NCI-H1417 (cell line): Measurements from ENCODE around the gene CDH4.
"Not testable (repeated sequence)": the region's sequence is repeated elsewhere in the genome, so short reads cannot be mapped to it uniquely, and the experiment has no call there.

Experiments
- DNase-seq, 3 experiments: peaks; one replicate each; lab custom pipeline; 2025; lab: John Stamatoyannopoulos, UW

Gene CDH4

DNA sequence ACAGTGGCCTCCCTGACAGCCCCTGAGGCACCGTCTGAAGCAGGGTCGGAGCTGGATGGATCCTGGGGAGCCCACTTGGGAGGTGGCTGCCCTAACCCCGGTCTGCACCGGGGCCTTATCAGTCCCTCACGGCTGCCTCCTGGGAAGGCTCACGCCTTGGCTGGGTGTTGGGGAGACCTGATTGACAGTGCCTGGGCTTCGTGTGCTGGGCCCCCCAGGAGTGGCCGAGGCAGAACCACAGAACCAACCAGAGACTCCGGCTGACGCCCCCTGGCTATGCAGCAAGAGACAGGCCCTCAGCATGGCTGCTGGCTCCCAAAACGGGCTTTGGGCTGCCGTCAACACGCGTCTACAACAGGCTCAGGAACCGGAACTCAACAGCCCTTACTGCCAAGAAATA, 594.0 kb downstream of the CDH4 start:
- no peak for DNase-seq

DNA sequence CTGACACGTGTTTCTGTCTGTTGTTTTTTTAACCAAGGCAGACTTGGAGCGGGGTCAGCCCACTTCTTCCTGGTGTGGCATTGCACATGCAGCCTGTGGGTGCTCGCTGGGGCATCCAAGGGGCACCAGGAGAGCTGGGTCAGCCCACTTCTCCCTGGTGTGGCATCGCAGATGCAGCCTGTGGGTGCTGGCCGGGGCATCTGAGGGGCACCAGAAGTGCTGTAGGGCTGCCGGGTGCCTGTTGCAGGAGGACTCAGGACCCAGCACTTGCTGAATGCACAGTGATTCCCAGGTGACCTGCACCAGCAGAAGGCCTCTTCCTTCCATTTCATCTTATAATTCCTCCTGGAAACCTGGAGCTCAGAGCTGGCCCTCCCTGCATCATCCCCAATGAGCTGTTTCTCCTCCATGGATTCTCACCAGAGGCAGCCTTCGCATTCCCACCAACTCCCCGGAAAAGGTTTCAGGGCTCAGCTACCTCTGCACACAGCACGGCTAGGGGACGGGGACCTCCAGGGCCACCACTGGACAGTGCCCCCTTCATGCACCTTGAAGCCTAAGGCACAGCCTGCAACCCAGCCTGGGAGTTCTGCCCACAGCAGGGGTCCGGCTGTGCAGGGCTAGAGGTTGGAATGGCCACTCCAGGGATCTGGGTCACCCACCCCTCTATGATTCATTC, 594.8 kb downstream of the CDH4 start:
- no peak for DNase-seq

DNA sequence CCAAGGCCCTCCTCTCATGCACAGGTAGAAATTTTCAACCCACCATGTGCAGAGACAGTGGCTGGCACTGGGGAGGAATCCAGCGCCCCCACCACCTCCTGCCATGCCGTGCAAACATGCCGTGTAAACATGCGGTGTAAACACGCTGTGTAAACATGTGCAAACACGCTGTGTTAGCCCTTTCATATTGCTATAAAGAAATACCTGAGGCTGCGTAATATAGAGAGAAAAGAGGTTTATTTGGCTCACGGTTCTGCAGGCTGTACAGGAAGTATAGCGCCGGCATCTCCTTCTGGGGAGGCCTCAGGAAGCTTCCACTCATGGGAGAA, 595.3 kb downstream of the CDH4 start:
- no peak for DNase-seq

DNA sequence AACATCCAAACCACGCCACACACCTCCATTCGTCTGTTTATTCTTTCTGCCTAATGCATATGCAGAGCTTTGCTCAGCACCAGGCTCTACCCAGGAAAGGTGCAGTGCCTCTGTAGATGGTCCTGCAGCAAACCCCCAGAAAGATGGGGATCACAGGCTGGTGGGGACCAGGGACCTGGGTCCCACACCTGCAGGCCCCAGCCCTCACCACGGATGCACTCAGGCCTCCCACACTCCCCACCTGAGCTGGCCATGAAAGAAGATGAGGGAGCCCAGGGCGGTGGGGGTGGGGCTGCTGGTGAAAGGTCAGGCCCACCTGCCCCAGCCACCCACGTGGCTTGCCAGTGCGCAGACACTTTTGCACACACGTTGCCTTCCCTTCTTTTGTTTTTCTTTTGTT, 595.9 kb downstream of the CDH4 start:
- no peak for DNase-seq

DNA sequence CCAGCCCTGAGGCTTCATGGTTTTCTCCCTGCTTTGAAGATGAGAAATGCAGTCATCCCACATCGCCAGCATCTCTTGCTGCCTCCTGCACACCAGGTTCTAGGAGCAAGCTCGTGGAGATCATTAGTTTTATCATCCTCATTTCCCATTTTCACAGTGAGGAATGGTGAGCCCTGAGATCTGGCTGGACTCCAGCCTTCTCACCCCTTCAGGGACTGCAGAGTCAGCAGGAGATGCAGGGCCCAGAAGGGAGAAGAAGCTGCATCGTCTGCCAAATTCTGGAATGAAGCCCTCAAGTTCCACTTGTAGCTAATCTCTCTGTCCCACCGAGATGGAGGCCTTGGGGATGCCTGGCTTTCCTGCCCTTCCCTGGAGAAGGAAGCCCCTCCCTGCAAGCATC, 596.8 kb downstream of the CDH4 start:
- no peak for DNase-seq

DNA sequence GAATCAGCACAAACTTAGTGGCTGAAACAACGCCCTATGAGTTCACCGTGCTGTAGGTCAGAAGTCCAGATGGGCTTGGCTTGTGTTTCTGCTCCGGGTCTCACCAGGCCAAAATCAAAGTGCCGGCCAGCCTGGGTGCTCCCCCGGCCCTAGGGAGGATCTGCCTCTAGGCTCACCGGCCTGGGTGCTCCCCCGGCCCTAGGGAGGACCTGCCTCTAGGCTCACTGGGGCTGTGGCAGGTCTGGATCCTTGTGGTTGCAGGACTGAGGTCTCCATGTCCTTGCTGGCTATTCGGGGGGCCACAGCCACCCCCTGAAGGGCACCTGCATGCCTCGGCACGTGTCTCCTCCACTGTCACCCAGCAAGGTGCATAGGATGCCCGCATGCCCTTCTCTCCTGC, 597.3 kb downstream of the CDH4 start:
- DNase-seq: no peak

DNA sequence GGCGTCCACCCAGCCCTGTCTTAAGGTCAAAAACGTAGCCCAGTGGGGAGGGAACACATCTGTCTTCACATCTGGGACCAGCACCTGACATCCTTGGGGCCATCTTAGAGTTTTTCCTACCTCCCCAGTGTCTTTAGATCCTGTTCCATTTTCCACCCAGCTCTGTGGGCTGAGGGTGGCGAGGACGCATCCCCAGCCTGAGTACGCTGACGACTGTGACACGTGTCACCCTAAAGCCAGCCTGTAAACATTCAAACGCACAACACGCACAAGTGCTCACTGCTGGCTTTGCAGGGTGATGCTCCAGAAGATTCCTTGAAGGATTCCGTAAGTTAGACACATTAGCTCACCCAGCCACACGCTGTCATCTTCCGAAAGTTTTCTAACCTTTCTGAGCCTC, 597.8 kb downstream of the CDH4 start:
- DNase-seq: no peak

DNA sequence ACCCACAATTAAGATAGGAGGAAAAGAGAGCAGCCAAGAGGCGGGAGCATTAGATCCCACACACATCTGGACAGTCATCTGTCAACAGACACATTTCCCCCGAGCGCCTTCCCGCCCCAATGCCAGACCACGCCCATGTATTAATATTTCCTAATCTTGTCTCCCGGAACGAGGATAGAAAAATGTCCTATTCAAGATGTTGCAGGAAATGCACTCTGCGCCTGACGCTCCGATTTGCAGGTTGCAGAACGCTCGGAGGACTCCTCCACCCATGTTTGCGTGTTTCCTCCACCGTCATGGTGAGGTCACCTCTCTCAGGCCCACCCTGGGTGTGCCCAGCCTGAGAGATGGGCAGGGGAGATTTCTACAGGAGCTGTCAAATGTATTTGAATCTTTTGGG, 598.4 kb downstream of the CDH4 start:
- no peak for DNase-seq

DNA sequence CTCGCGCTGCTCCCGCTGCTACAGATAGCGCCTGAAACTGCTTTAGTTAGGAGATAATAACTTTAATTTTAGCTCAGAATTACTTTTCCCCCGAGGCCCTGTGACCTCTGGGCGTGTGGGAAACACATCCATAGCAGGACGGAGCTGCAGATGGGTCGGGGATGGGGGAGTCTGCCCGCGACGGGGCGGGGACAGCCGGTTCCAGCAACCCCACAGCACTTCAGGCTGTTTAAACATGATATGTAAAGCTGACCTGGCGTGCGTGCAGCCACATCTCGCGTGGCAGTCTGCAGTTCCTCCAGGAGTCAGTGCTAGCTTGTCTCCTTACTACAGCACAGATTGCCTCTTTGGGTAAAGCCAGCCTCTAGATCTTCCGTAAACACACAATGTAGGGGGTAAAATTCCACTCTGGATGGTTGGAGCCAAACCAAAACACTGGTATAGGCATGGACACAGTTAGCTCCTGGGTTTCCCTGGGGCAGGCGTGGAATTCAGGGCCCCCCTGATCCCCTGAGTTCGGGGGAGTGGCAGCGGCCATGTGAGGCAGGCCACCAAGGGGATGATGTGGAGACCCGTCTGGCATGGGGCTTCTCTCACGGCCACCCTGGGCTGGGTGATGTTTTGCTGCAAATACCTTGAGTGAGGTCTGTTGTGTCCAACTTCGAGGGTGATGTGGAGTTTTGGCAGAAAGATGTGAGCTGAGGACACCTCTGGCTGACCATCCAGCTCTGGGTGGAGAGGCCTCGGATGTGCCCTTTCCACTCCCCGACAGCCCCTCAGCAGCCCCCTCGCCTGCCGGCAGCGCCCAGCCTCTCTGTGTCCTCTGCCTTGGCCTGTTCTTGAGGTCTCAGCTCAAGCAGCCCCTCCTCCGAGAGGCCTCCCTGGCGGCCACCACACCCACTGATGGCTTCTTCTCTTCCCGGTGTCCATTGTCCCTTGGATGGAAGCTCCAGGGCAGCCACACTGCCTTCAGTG, 599.2 kb downstream of the CDH4 start:
- DNase-seq: no peak

DNA sequence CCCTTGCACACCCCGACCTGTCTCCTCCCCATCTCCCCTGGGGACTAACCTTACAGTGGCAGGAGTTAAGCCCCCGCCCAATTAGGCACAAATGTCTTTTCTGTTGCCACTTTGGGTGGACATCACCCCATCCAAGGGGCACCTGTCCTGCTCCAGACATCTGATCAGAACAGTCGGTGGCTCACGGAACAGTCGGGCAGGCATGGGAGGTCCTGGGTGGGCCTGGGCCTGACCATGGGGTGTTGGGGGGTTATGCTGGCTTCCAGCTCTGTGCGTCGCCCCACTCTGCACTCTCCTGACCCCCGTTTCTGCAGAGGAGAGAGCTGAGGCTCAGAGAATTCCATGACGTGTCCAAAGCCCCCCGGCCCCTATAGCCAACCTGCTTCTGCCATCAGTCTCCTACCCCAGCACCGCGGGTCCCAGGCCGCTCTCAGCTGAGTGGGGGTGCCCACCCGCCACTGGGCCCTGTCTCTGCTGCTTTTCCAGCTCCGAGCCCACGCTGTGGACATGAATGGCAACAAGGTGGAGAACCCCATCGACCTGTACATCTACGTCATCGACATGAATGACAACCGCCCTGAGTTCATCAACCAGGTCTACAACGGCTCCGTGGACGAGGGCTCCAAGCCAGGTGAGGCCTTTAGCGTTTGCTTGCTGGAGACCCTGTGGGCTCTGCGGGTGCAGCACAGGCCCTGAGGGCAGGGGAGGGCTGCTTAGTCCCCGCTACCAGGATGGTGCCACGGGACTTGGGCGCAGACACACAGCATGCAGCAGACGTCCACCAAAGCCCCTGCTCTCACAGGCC, 600.4 kb downstream of the CDH4 start:
- no peak for DNase-seq

DNA sequence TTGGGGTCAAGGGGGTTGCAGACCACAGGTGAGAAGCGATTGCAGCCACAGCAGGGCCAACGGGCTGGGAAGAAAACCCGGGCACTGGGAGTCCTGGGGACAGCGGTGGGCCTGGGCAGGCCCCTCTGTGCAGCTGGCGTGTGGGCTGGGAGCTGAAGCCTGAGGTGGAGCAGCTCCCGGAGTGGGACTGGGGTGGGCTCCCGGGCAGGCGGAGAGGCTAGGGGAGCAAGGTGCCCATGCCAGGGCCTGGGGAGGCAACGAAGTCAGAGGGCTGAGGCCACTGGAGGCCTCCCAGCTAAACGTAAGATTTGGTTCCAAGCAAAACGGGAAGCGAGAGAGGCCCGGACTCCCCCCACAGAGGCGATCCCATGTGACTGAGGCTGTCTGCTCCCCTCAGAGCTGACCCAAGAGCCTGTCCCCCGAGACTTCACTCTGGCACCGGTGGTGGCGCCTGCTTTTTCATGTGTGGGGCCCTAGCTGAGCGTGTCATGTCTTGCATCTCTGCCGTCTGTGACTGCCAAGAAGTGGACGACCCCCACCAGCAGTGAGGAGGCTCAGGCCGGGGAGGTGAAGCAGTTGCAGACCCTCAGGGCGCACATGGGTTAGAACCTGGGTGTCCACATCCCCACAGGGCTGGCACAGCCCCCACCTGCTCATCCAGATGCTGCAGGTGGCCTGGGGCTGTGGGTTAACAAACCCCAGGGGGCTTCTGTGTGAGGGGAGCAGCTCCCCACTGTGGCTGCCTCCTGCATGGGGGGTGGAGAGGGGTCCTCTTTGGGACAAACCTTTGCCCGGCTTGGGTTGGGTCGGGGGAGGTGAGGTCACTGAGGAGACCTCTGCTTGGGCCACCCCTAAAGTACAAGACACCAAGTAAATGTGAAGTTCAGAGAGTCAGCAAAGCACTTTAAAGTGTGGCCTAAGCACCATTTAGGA, 601.3 kb downstream of the CDH4 start:
- no peak for DNase-seq

DNA sequence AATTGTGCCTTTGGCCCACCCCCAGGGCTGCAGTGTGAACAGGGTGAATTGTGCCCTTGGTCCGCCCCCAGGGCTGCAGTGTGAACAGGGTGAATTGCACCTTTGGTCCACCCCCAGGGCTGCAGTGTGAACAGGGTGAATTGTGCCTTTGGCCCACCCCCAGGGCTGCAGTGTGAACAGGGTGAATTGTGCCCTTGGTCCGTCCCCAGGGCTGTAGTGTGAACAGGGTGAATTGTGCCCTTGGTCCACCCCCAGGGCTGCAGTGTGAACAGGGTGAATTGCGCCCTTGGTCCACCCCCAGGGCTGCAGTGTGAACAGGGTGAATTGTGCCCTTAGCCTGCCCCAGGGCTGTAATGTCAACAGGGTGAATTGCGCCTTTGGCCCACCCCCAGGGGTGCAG, 602.5 kb downstream of the CDH4 start:
- not testable (repeated sequence) for DNase-seq

DNA sequence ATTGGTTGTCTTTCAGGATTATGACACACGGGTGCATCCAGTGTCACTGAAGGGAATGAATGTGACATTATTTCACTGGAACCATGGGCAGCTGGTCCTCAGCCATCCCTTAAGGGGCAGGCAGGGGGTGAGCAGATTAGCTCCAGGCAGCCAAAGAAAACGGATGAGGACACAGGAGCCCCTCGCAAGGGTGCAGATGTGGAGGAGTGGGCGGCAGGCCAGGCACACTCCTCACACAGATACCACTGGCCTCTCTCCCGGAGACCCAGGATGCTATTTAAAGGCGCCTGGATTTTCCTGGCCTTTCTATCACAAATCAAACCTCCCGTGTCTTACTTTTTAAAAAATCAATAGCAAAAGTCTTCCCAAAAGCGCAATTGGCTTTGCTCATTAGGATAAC, 603.2 kb downstream of the CDH4 start:
- DNase-seq: no peak

DNA sequence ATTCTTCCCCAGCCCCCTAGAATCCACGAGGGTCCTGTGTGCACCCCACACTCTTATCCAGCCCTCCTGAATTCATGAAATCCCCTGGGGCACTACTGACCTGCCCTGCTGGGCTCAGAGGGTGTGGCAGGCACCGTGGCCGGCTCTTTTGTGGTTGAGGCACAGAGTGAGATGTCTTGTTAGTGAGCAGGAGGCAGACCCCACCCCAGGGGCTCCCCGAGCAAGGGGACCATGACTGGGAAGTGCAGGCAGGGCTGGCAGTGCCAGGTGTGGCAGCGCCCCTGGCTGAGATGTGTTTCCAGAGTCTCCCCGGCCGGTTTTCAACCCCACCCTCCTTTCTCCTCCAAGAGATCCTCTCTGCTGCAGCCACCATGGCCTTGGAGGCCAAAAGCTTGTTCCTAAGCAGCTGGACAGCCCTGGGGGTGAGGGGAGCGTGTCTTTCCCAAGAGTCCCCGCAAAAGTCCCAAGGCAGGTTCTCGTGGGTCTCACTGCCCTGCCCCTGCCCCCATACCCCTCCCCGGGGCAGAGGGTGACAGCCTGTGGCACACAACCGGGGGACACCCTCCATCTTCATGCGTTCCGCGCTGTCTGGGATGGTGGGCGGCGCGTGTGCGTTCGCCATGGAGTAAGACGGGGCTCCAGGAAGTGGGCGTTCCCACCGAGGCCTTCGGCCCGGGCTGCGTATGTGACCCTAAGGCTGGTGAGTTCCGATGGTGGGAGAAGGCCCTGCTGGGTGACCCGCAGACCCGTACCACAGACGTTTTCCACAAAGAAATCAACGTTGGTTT, 604.8 kb downstream of the CDH4 start:
- DNase-seq: no peak

DNA sequence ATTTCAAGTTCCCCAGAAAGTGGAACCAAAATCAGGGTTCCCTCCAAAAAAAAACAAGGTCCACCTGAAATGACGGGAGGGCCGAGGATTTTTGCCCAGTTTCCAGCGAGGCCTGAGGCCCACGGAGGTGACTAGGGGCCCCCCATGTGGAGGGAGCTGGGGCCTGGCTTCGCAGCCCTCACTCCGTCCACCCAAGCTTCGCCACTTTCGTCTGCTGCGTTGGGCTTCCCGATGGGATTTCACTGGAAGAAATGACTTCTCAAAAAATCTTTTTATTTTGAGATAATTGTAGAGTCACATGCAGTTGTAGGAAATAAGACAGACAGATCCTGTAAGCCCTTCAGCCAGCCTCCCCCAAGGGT, 605.3 kb downstream of the CDH4 start:
- no peak for DNase-seq

DNA sequence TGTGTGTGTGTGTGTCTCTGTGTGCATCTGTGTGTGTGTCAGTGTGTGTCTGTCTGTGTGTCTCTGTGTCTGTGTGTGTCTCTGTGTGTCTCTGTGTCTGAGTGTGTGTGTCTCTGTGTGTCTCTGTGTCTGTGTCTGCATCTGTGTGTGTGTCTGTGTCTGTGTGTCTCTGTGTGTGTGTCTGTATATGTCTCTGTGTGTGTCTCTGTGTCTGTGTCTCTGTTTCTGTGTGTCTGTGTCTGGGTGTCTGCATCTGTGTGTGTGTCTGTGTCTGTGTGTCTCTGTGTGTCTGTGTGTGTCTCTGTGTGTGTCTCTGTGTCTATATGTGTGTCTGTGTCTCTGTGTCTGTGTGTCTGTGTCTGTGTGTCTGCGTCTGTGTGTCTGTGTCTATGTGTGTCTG, 605.8 kb downstream of the CDH4 start:
- DNase-seq: no peak

DNA sequence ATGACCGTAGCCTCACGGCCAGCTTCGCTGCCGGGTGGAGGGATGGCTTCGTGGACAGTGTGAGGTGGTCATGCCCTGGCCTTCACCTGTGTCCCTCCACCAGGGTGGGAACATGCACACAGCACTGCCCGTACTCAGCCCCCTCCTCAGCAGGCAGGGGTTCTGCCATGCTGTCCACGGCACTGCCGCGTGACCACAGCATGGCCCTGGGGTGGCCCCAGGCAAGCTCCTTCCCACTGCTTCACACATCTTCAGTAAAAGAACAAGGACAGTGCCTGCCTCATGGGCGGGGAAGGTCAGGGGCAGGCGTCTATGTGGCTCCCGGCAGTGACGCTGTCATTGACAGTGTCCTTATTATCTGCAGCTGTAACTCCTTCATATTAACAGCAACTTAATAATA, 607.7 kb downstream of the CDH4 start:
- no peak for DNase-seq

DNA sequence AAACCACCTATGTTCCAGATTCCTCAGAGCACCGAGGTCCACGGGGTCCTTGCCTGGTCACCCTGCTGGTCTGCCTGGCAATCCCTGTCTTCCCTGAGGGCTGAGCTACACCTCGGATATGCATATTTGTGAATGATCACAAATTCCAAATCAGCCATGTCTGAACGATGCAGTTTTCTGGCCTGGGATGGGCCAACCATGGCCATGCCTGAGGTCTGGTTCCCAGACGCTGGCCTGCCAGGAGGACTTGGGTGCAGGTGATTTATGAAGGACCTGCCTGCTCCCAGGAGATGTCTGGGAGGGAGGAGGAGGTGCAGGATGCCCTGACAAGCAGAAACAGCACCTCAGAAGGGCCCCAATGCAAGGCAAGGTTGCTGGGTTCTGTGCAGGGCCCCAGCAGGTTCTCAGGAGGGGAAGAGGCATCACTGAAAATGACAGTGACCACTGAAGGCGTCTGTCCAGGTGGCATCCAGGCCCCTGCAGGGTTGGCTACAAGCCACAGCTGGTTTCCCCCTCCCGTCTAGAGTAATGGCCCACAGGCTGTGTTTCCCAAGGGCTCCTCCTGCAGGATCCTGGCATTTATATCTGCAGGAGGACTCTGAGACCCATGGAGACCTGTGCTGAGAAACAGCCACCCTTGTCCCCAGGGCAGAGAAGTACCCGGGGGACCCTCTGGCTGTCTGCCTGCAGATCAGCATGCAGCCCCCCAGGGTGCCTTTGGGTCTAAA, 608.4 kb downstream of the CDH4 start:
- DNase-seq: peak in 1 of 3 experiments; percentile 17

DNA sequence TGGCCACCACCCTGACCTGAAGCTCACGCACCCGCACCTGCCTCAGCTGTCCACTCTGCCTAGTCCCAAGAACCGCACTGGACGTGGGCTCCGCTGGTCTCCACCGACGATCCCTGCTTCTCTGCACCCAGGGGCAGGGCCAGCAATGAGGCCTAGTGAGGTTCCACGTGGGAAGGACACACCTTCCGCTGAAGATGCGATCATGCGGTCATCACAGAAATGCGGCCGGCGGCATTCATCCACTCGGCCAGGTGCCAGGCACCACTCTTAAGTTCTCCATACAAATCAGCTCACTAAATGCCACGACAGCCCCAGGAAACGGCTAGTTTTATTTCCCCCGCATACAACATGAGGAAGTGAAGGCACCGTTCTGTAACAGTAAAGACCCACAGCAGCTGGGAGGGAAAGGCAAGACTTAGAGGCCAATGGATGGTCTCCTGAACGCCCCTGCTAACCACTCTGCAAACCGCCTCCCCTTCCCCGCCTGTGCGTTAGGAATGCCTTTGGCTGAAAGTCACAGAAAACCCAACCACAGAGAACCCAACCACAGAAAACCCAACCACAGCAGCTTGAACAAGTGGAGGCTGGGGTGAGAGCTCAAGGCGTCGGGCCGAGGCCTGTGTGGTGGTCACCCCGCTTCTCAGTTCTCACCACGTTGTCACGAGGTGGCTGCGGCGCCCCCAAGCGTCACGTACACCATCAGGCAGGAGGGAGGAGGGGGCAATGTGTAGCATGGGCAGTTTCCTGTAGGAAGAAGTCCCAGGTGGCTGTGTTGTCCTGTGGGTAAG, 609.2 kb downstream of the CDH4 start:
- DNase-seq: no peak
